Measurements from ENCODE around the gene SSH2. TPM values are rescaled to one million over a fixed set of nuclear protein-coding genes. Genes with fewer than 3 reads are reported as not detected.

The SSH2 gene
- total and polyA plus RNA-seq, 4 donors, result 7.5 to 14.1 (median 11.2) TPM

- TF ChIP-seq CTCF (IDR thresholded peaks at IDR 0.05; ENCODE audit: low read depth, low read length, missing input control), result no peak
- no peak for TF ChIP-seq YY1 (IDR thresholded peaks at IDR 0.05)
- TF ChIP-seq REST (IDR thresholded peaks at IDR 0.05), result no peak
- no peak for TF ChIP-seq HNF4A (conservative IDR thresholded peaks at IDR 0.05)
- no peak for TF ChIP-seq RAD21 (IDR thresholded peaks at IDR 0.05)
- no peak for TF ChIP-seq ATF3 (IDR thresholded peaks at IDR 0.05)
- H3K9ac ChIP-seq (ENCODE audit: low read depth in 1 of 2, low read length in 2 of 2), result no peak overlapping the region
- no peaks in the 10 kb centered on the region for H3K27me3 ChIP-seq (ENCODE audit: control insufficient read depth in 4 of 4, insufficient read depth in 4 of 4, low read length in 3 of 4)
- DNase-seq (ENCODE audit: low spot score), result no peak
- H3K36me3 ChIP-seq (ENCODE audit: control insufficient read depth in 4 of 4, insufficient read depth in 3 of 4, low read depth in 1 of 4, low read length in 3 of 4), result peaks cover 0 to 5% (median 1%) of the 10 kb centered on the region in 4 donors
- no peak overlapping the region for H3K27ac ChIP-seq (ENCODE audit: low read depth in 1 of 2, low read length in 2 of 2)
- H3K4me3 ChIP-seq (ENCODE audit: low read depth in 1 of 3, low read length in 3 of 3), result no peak overlapping the region
- 94% methylated on average over 16 of the region's 16 CpGs for WGBS
- no peaks in the 10 kb centered on the region for H3K9me3 ChIP-seq (ENCODE audit: control insufficient read depth in 4 of 4, low read length in 3 of 4)
- peaks cover 0 to 15% (median 11%) of the 10 kb centered on the region in 4 donors for H3K4me1 ChIP-seq (ENCODE audit: control insufficient read depth in 4 of 4, insufficient read depth in 4 of 4, low read length in 3 of 4)
These were observed 346.4 kb downstream of the SSH2 start for GRCh38 chr17:29583324-29584248.

GRCh38 chr17:29582772-29583171 is 347.3 kb downstream of the SSH2 start:
- Histone ChIP-seq H3K27me3 (ENCODE audit: control insufficient read depth in 4 of 4, insufficient read depth in 4 of 4, low read length in 3 of 4) (no peaks in the 10 kb centered on the region), H3K36me3 (ENCODE audit: control insufficient read depth in 4 of 4, insufficient read depth in 3 of 4, low read depth in 1 of 4, low read length in 3 of 4) (peaks cover 0 to 9% (median 3%) of the 10 kb centered on the region in 4 donors), H3K9ac (ENCODE audit: low read depth in 1 of 2, low read length in 2 of 2) (no peak overlapping the region), H3K9me3 (ENCODE audit: control insufficient read depth in 4 of 4, low read length in 3 of 4) (no peaks in the 10 kb centered on the region), H3K4me3 (ENCODE audit: low read depth in 1 of 3, low read length in 3 of 3) (no peak overlapping the region), H3K4me1 (ENCODE audit: control insufficient read depth in 4 of 4, insufficient read depth in 4 of 4, low read length in 3 of 4) (peaks cover 0 to 7% (median 4%) of the 10 kb centered on the region in 4 donors), H3K27ac (ENCODE audit: low read depth in 1 of 2, low read length in 2 of 2) (no peak overlapping the region)
- no peak for DNase-seq (ENCODE audit: low spot score)
- TF ChIP-seq RAD21 (IDR thresholded peaks at IDR 0.05) (no peak), MAX (IDR thresholded peaks at IDR 0.05) (no peak), SP1 (IDR thresholded peaks at IDR 0.05) (no peak), NR2F2 (IDR thresholded peaks at IDR 0.05) (no peak), FOXA2 (IDR thresholded peaks at IDR 0.05) (no peak), HNF4G (IDR thresholded peaks at IDR 0.05) (no peak), RXRA (IDR thresholded peaks at IDR 0.05) (no peak), REST (IDR thresholded peaks at IDR 0.05) (no peak), CTCF (IDR thresholded peaks at IDR 0.05; ENCODE audit: low read depth, low read length, missing input control) (no peak), YY1 (IDR thresholded peaks at IDR 0.05) (no peak), JUND (IDR thresholded peaks at IDR 0.05) (no peak), FOXA1 (IDR thresholded peaks at IDR 0.05) (no peak), TAF1 (conservative IDR thresholded peaks at IDR 0.05) (no peak), GABPA (IDR thresholded peaks at IDR 0.05 in 1 of 2, conservative IDR thresholded peaks at IDR 0.05 in 1 of 2) (no peak), EGR1 (IDR thresholded peaks at IDR 0.05; ENCODE audit: low read depth in 2 of 2) (no peak)
- WGBS, result 93% methylated on average over 13 of the region's 13 CpGs
